Heart left ventricle (tissue), 13 donors: Measurements from ENCODE around the gene AMIGO2.

Source experiments
- CTCF ChIP-seq, 12 donors: fragments of 200-600 bp; sonication (generic) in 4 of 12; IDR thresholded peaks; one replicate each; pipeline versions ENCODE4 v1.5.0 to v1.8.0; 2018 to 2022; ENCODE audit warnings: antibody characterized with exemption in 12 of 12, mild to moderate bottlenecking in 5 of 12
- POLR2A ChIP-seq, 2 donors: fragments of 450-650 bp; IDR thresholded peaks; one replicate each; pipeline ENCODE4 v1.6.1; 2017; ENCODE audit warnings: antibody characterized with exemption in 2 of 2, mild to moderate bottlenecking in 2 of 2, moderate library complexity in 2 of 2
- donor health status: ischemic (EF 13 %, LVEDD 7.1; RV severe dilation, severe dysfunction).
- donor health status: DM: no; HTN: yes; CAD: no.
- donor health status: DM: no; HTN: no; CAD: no.
- donor health status: ischemic (EF 25% LVEDD 6.9; RV normal size, moderate dysfunction).
- donor health status: ischemic (EF 25% LVEDD 5.7; RV mildly dilated, moderate dysfunction).
- donor health status: ischemic (EF 35%, LVEDD 5.7; RV mildly dilated, moderate dysfunction).
- donor health status: nonischemic (EF 11% LVEDD 7.7; RV severe dilation, severe dysfunction).
- donor health status: DM: yes; HTN: yes; CAD: no.
- donor health status: PGD.
- donor health status: ischemic (EF 29% LVEDD 5.4; RV normal size, mild dysfunction).
- donor health status: nonischemic (EF 23%, LVEDD 6.1; RV moderate dilation, normal function).

- TF ChIP-seq CTCF (IDR thresholded peaks at IDR 0.05) (no peak), POLR2A (IDR thresholded peaks at IDR 0.05) (no peak)
Observed at GRCh38 chr12:47099610-47100009, 19.9 kb upstream of the AMIGO2 start.
